Esophagus (tissue), 2 donors: ENCODE results near the gene NELFA. TPM values are rescaled to one million over a fixed set of nuclear protein-coding genes. Genes with fewer than 3 reads are reported as not detected.
"Not testable (repeated sequence)": the region's sequence is repeated elsewhere in the genome, so short reads cannot be mapped to it uniquely, and the experiment has no call there.

Experiments
- H3K27ac ChIP-seq, 2 donors: one replicate each; pipeline ENCODE4 v1.5.1; 2013; ENCODE audit warnings: low read depth in 2 of 2, mild to moderate bottlenecking in 2 of 2, inconsistent platforms in 1 of 2, low read length in 1 of 2, moderate library complexity in 1 of 2
- H3K27me3 ChIP-seq, 2 donors: one replicate each; pipeline ENCODE4 v1.6.1; 2013; ENCODE audit warnings: low read length in 2 of 2, control low read depth in 1 of 2, mild to moderate bottlenecking in 1 of 2; ENCODE audit not compliant: insufficient read depth in 2 of 2, control insufficient read depth in 1 of 2
- H3K36me3 ChIP-seq, 2 donors: one replicate each; pipeline ENCODE4 v1.6.1; 2013; ENCODE audit warnings: low read length in 1 of 2; ENCODE audit not compliant: control insufficient read depth in 2 of 2, insufficient read depth in 2 of 2
- H3K4me1 ChIP-seq, 2 donors: one replicate each; pipeline ENCODE4 v1.6.1; 2013; ENCODE audit warnings: low read length in 1 of 2; ENCODE audit not compliant: control insufficient read depth in 2 of 2, insufficient read depth in 2 of 2
- H3K4me3 ChIP-seq, 2 donors: one replicate each; pipeline ENCODE4 v1.5.1; 2013; ENCODE audit warnings: low read length in 2 of 2, mild to moderate bottlenecking in 2 of 2, low read depth in 1 of 2, moderate library complexity in 1 of 2
- H3K9me3 ChIP-seq, 2 donors: one replicate each; pipeline ENCODE4 v1.6.1; 2013; ENCODE audit warnings: mild to moderate bottlenecking in 2 of 2, low read depth in 1 of 2, low read length in 1 of 2, moderate library complexity in 1 of 2; ENCODE audit not compliant: control insufficient read depth in 2 of 2, insufficient read depth in 1 of 2
- WGBS, 2 donors: extraction: QIAGEN DNeasy Blood & Tissue Kit; methylation state at CpG; one replicate each; pipeline ENCODE4 v1.1.7; 2013; 5-methylcytosine and 5-hydroxymethylcytosine counted together
- polyA plus RNA-seq, 2 donors: library from polyadenylated mRNA; stranded (reverse); fragments of 200-250 nt; gene quantifications; one replicate each; pipeline ENCODE4 v1.2.3, GENCODE V29; 2013
- donor health status: healthy with polysubstance abuse.
- donor health status: Bipolar disorder and iron deficiency.

NELFA gene
- polyA plus RNA-seq, 2 donors: 27.1 to 35.4 TPM

- H3K27me3 ChIP-seq: peaks cover 0 to 18% of the 10 kb centered on the region in 2 donors
Observed at GRCh38 chr4:2040391-2041238, 31.8 kb upstream of the NELFA start.

GRCh38 chr4:2036866-2037265 is 28.1 kb upstream of the NELFA start:
- Histone ChIP-seq H3K9me3 (no peaks in the 10 kb centered on the region), H3K4me3 (no peak overlapping the region), H3K36me3 (no peaks in the 10 kb centered on the region), H3K27me3 (peaks cover 0 to 14% of the 10 kb centered on the region in 2 donors), H3K27ac (no peak overlapping the region), H3K4me1 (peaks cover 5 to 6% of the 10 kb centered on the region in 2 donors)
- 67 to 74% methylated on average over 7 of the region's 7 CpGs for WGBS, 2 donors

More at GRCh38 chr4:2040391-2041238, 31.8 kb upstream of the NELFA start:
- WGBS, 2 donors: 8 to 12% methylated on average over 46 to 91 of the region's 91 CpGs
- H3K36me3 ChIP-seq: no peaks in the 10 kb centered on the region
- peaks cover 10 to 12% of the 10 kb centered on the region in 2 donors for H3K4me1 ChIP-seq
- H3K27ac ChIP-seq: no peak overlapping the region
- H3K4me3 ChIP-seq: peak overlapping the region; percentile 5 to 58
- H3K9me3 ChIP-seq: no peaks in the 10 kb centered on the region

- Histone ChIP-seq H3K27me3 (peaks cover 0 to 11% of the 10 kb centered on the region in 2 donors), H3K9me3 (no peaks in the 10 kb centered on the region), H3K4me3 (no peak overlapping the region), H3K36me3 (no peaks in the 10 kb centered on the region), H3K27ac (no peak overlapping the region), H3K4me1 (peaks cover 0 to 2% of the 10 kb centered on the region in 2 donors)
- WGBS, 2 donors: 82 to 90% methylated on average over 10 of the region's 10 CpGs
Observed at GRCh38 chr4:2036327-2036726, 27.6 kb upstream of the NELFA start.

GRCh38 chr4:2031161-2031560 is 22.4 kb upstream of the NELFA start:
- not testable (repeated sequence) for H3K27me3 ChIP-seq, H3K27ac ChIP-seq, H3K9me3 ChIP-seq, H3K4me3 ChIP-seq, H3K4me1 ChIP-seq, H3K36me3 ChIP-seq

GRCh38 chr4:2027120-2027519 is 18.3 kb upstream of the NELFA start:
- H3K36me3 ChIP-seq, H3K27ac ChIP-seq, H3K4me3 ChIP-seq, H3K9me3 ChIP-seq, H3K27me3 ChIP-seq, H3K4me1 ChIP-seq: not testable (repeated sequence)
- 76 to 81% methylated on average over 4 of the region's 4 CpGs for WGBS, 2 donors

- H3K27me3 ChIP-seq: peaks cover 0 to 4% of the 10 kb centered on the region in 2 donors
- no peak overlapping the region for H3K27ac ChIP-seq
- H3K4me1 ChIP-seq: no peaks in the 10 kb centered on the region
- no peaks in the 10 kb centered on the region for H3K36me3 ChIP-seq
- H3K9me3 ChIP-seq: no peaks in the 10 kb centered on the region
- no peak overlapping the region for H3K4me3 ChIP-seq
Observed at GRCh38 chr4:2025817-2026216, 17.0 kb upstream of the NELFA start.

- H3K36me3 ChIP-seq: no peaks in the 10 kb centered on the region
- no peak overlapping the region for H3K4me3 ChIP-seq
- peaks cover 0 to 4% of the 10 kb centered on the region in 2 donors for H3K27me3 ChIP-seq
- no peaks in the 10 kb centered on the region for H3K4me1 ChIP-seq
- H3K9me3 ChIP-seq: no peaks in the 10 kb centered on the region
- H3K27ac ChIP-seq: no peak overlapping the region
Observed at GRCh38 chr4:2024683-2025082, 15.9 kb upstream of the NELFA start.

- not testable (repeated sequence) for H3K27me3 ChIP-seq, H3K27ac ChIP-seq, H3K4me1 ChIP-seq, H3K4me3 ChIP-seq, H3K36me3 ChIP-seq, H3K9me3 ChIP-seq
- WGBS, 2 donors: 33 to 38% methylated on average over 15 of the region's 15 CpGs
Observed at GRCh38 chr4:2021358-2022018, 12.7 kb upstream of the NELFA start.

- Histone ChIP-seq H3K27ac (no peak overlapping the region), H3K9me3 (no peaks in the 10 kb centered on the region), H3K4me3 (no peak overlapping the region), H3K4me1 (no peaks in the 10 kb centered on the region), H3K27me3 (no peaks in the 10 kb centered on the region), H3K36me3 (no peaks in the 10 kb centered on the region)
- whole genome bisulfite sequencing, 2 donors: 69 to 74% methylated on average over 4 of the region's 4 CpGs
Observed at GRCh38 chr4:2015008-2015407, 6.2 kb upstream of the NELFA start.

GRCh38 chr4:2011583-2011982 is 2.8 kb upstream of the NELFA start:
- Histone ChIP-seq H3K27me3 (no peaks in the 10 kb centered on the region), H3K27ac (no peak overlapping the region), H3K4me3 (no peak overlapping the region), H3K4me1 (peaks cover 2 to 3% of the 10 kb centered on the region in 2 donors), H3K36me3 (no peaks in the 10 kb centered on the region), H3K9me3 (no peaks in the 10 kb centered on the region)
- 89 to 93% methylated on average over 3 of the region's 3 CpGs for WGBS, 2 donors
